OCI-LY7 (cell line): ENCODE measurements around the gene KRT72. TPM values are rescaled to one million over a fixed set of nuclear protein-coding genes. Genes with fewer than 3 reads are reported as not detected.

Experiments used
- BruUV-seq: library from RNA; stranded (reverse); fragments of 400-500 nt; replicated peaks from 2 replicates; lab custom pipeline; 2021; lab: Mats Ljungman, UMichigan
- CTCF ChIA-PET: fragments of 300-600 bp; sonication (Branson Sonifier 250); formaldehyde crosslinking; loops from one replicate; lab custom pipeline; 2022; ENCODE audit warnings: antibody characterized with exemption; ENCODE audit not compliant: unreplicated experiment; lab: Charles Lee
- POLR2A ChIA-PET: fragments of 300-600 bp; sonication (Branson Sonifier 250); formaldehyde crosslinking; loops from one replicate; lab custom pipeline; 2022; ENCODE audit warnings: antibody characterized with exemption; lab: Charles Lee
- DNase-seq: peaks from one replicate; pipeline ENCODE4 v3.0.0-alpha.2; 2015; ENCODE audit warnings: low spot score
- H2AFZ ChIP-seq: fragments of 200-600 bp; sonication (generic), shearing (Covaris generic); 2 replicates; pipeline ENCODE4 v1.6.1; 2014; ENCODE audit warnings: mild to moderate bottlenecking, antibody characterized with exemption, low read length, moderate library complexity
- H3K27ac ChIP-seq: fragments of 200-600 bp; sonication (generic); 2 replicates; pipeline ENCODE4 v1.5.1; 2014; ENCODE audit warnings: mixed run types, low read depth, mild to moderate bottlenecking, moderate library complexity, low read length, inconsistent platforms; ENCODE audit not compliant: poor library complexity, severe bottlenecking
- H3K36me3 ChIP-seq: fragments of 200-600 bp; sonication (generic); 2 replicates; pipeline ENCODE4 v1.6.1; 2014; ENCODE audit warnings: mild to moderate bottlenecking, antibody characterized with exemption, low read length, moderate library complexity, mixed read lengths; ENCODE audit not compliant: insufficient read depth
- H3K4me1 ChIP-seq: fragments of 200-600 bp; sonication (generic); 2 replicates; pipeline ENCODE4 v1.5.1; 2014; ENCODE audit warnings: mild to moderate bottlenecking, low read length; ENCODE audit not compliant: insufficient read depth, poor library complexity, severe bottlenecking
- H3K4me2 ChIP-seq: fragments of 200-600 bp; sonication (generic); 2 replicates; pipeline ENCODE4 v1.6.1; 2014; ENCODE audit warnings: mild to moderate bottlenecking, low read length
- H3K4me3 ChIP-seq: fragments of 200-600 bp; sonication (generic); 2 replicates; pipeline ENCODE4 v1.5.1; 2014; ENCODE audit warnings: mild to moderate bottlenecking, low read depth, low read length; ENCODE audit not compliant: poor library complexity, severe bottlenecking
- H3K79me2 ChIP-seq: fragments of 200-600 bp; sonication (generic); 2 replicates; pipeline ENCODE4 v1.6.1; 2016; ENCODE audit warnings: low read depth, mild to moderate bottlenecking, low read length, moderate library complexity, mixed read lengths; ENCODE audit not compliant: insufficient read depth
- H3K9me2 ChIP-seq: fragments of 200-600 bp; sonication (generic); 2 replicates; pipeline ENCODE4 v1.6.1; 2016; ENCODE audit warnings: mild to moderate bottlenecking, low read length, mixed read lengths; ENCODE audit not compliant: insufficient read depth
- H3K9me3 ChIP-seq: fragments of 200-600 bp; sonication (generic); 2 replicates; pipeline ENCODE4 v1.6.1; 2014; ENCODE audit warnings: mild to moderate bottlenecking, mixed run types, low read length, mixed read lengths
- H4K20me1 ChIP-seq: fragments of 200-600 bp; sonication (generic); 2 replicates; pipeline ENCODE4 v1.6.1; 2014; ENCODE audit warnings: mild to moderate bottlenecking, antibody characterized with exemption, low read length, moderate library complexity, mixed read lengths; ENCODE audit not compliant: insufficient read depth
- CTCF ChIP-seq: fragments of 200-600 bp; sonication (generic); conservative IDR thresholded peaks from 2 replicates; pipeline ENCODE4 v1.5.1; 2014; ENCODE audit warnings: mild to moderate bottlenecking, antibody characterized with exemption, low read length, moderate library complexity, mixed read lengths
- EZH2phosphoT487 ChIP-seq: fragments of 200-600 bp; sonication (generic); IDR thresholded peaks from 2 replicates; pipeline ENCODE4 v1.6.1; 2018; ENCODE audit warnings: low read depth, borderline replicate concordance, mild to moderate bottlenecking, mixed run types, antibody characterized with exemption, low read length, moderate library complexity, mixed read lengths
- intact Hi-C: fragments of 100-400 bp; cut with micrococcal nuclease; formaldehyde crosslinking; loops from one replicate; pipeline ENCODE4 v1.10.0; 2022; ENCODE audit not compliant: unreplicated experiment
- total RNA-seq, 2 experiments: library from RNA; depleted of rRNA in 1 of 2; stranded (reverse); fragments of >200 nt in 1 of 2; shearing (Covaris generic) in 1 of 2; gene quantifications; 2 replicates each; pipeline ENCODE4 v1.2.3, GENCODE V29; 2014 to 2022

KRT72 gene
- total RNA-seq, 2 experiments from 2014 or later: not detected

GRCh38 chr12:52552681-52553195 lies 48.5 kb downstream of the KRT72 start, which contains the start of gene KRT71:
Gene KRT71, minus strand, starts transcription at chr12:52553145. Its CDS starts 68 bp downstream, at chr12:52553077.
- Histone ChIP-seq H3K27ac (no peak within 1 kb of the TSS), H3K9me2 (no peaks in the 10 kb centered on the region), H3K4me1 (no peaks in the 10 kb centered on the region), H3K79me2 (no peaks in the 10 kb centered on the region), H3K36me3 (no peaks in the 10 kb centered on the region), H2AFZ (no peak within 1 kb of the TSS), H4K20me1 (no peaks in the 10 kb centered on the region), H3K9me3 (no peaks in the 10 kb centered on the region), H3K4me2 (no peak within 1 kb of the TSS), H3K4me3 (no peak within 1 kb of the TSS)
- BruUV-seq: no TSS peak
- no peak for DNase-seq
- intact Hi-C loops: no loop called here
- TF ChIP-seq EZH2phosphoT487: no peak
- TF ChIP-seq CTCF: no peak
- ChIA-PET POLR2A (no interaction called here), CTCF (no interaction called here)

- intact Hi-C loops: no loop called here
- H3K9me2 ChIP-seq: no peaks in the 10 kb centered on the region
- H2AFZ ChIP-seq: no peak overlapping the region
- H4K20me1 ChIP-seq: no peaks in the 10 kb centered on the region
- no peak for TF ChIP-seq EZH2phosphoT487
- no peak for TF ChIP-seq CTCF
- H3K4me2 ChIP-seq: no peak overlapping the region
- H3K9me3 ChIP-seq: no peaks in the 10 kb centered on the region
- BruUV-seq: no TSS peak
- H3K4me3 ChIP-seq: no peak overlapping the region
- ChIA-PET POLR2A (no interaction called here), CTCF (no interaction called here)
- no peaks in the 10 kb centered on the region for H3K4me1 ChIP-seq
- no peak overlapping the region for H3K27ac ChIP-seq
- no peak for DNase-seq
- H3K36me3 ChIP-seq: no peaks in the 10 kb centered on the region
- H3K79me2 ChIP-seq: no peaks in the 10 kb centered on the region
Observed at GRCh38 chr12:52552055-52552454, 49.2 kb downstream of the KRT72 start.

GRCh38 chr12:52551216-52551865 lies 49.9 kb downstream of the KRT72 start:
- Histone ChIP-seq H3K9me2 (no peaks in the 10 kb centered on the region), H3K4me3 (no peak overlapping the region), H2AFZ (no peak overlapping the region), H4K20me1 (no peaks in the 10 kb centered on the region), H3K4me2 (no peak overlapping the region), H3K9me3 (no peaks in the 10 kb centered on the region), H3K36me3 (no peaks in the 10 kb centered on the region), H3K27ac (no peak overlapping the region), H3K79me2 (no peaks in the 10 kb centered on the region), H3K4me1 (no peaks in the 10 kb centered on the region)
- ChIA-PET POLR2A (no interaction called here), CTCF (no interaction called here)
- no peak for DNase-seq
- no TSS peak for BruUV-seq
- TF ChIP-seq CTCF (no peak), EZH2phosphoT487 (no peak)
- intact Hi-C loops: no loop called here
